Upper lobe of right lung (tissue), 1 donor: Measurements from ENCODE around the gene RGS12. TPM values are rescaled to one million over a fixed set of nuclear protein-coding genes. Genes with fewer than 3 reads are reported as not detected.
A peak's percentile ranks its signal among the peaks of the same experiment; 100 is the strongest.

Source experiments
- ATAC-seq: fragments of 200-7000 bp; cut with Tn5 transposase; one replicate; pipeline ENCODE4 v1.9.1; 2020; ENCODE audit warnings: mild to moderate bottlenecking, moderate library complexity
- DNase-seq: peaks from one replicate; pipeline ENCODE4 v3.0.0-alpha.2; 2020
- H3K27ac ChIP-seq: fragments of 200-600 bp; one replicate; pipeline ENCODE4 v1.8.0; 2022
- H3K27me3 ChIP-seq: fragments of 200-600 bp; one replicate; pipeline ENCODE4 v1.8.0; 2022; ENCODE audit warnings: mild to moderate bottlenecking
- H3K36me3 ChIP-seq: fragments of 200-600 bp; one replicate; pipeline ENCODE4 v1.8.0; 2022
- H3K4me1 ChIP-seq: fragments of 200-600 bp; one replicate; pipeline ENCODE4 v1.8.0; 2022
- H3K4me3 ChIP-seq: fragments of 200-600 bp; one replicate; pipeline ENCODE4 v1.8.0; 2022; ENCODE audit warnings: mild to moderate bottlenecking
- H3K9me3 ChIP-seq: fragments of 200-600 bp; one replicate; pipeline ENCODE4 v1.8.0; 2022
- intact Hi-C: fragments of 100-400 bp; cut with DNase I; formaldehyde crosslinking; loops from one replicate; pipeline ENCODE4 v1.11.0; 2022
- total RNA-seq: library from RNA; stranded (reverse); fragmentation: NEBNext Ultra II Directional; extraction: Animal tissue kit (Norgen Biotek cat#: 25700); gene quantifications from one replicate; pipeline ENCODE4 v1.2.1, GENCODE V29; 2021
- TF ChIP-seq, protein P1 (sequence below): fragments of 200-600 bp; IDR thresholded peaks from one replicate; pipeline ENCODE4 v1.8.0; 2022; ENCODE audit warnings: antibody characterized with exemption
- donor health status: DM: no; HTN: yes; CAD: no; lungs with severe emphysema.

Gene RGS12
- total RNA-seq, 1 donor from 2014 or later: 58.2 TPM

DNA sequence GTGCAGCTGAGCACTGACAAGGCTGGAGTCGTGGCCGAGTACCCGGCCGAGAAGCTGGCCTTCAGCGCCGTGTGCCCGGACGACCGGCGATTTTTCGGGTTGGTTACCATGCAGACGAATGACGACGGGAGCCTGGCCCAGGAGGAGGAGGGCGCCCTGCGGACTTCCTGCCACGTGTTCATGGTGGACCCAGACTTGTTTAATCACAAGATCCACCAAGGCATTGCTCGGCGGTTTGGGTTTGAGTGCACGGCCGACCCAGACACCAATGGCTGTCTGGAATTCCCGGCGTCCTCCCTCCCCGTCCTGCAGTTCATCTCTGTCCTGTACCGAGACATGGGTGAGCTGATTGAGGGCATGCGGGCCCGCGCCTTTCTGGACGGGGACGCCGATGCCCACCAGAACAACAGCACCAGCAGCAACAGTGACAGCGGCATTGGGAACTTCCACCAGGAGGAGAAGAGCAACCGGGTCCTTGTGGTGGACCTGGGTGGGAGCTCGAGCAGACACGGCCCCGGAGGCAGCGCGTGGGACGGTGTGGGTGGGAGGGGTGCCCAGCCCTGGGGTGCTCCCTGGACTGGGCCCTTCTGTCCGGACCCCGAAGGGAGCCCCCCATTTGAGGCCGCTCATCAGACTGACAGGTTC lies 24.3 kb downstream of the RGS12 start:
- intact Hi-C loops: no loop called here
- Histone ChIP-seq H3K27ac (no peak overlapping the region), H3K9me3 (no peaks in the 10 kb centered on the region), H3K27me3 (no peaks in the 10 kb centered on the region), H3K4me3 (no peak overlapping the region), H3K36me3 (peaks cover 18% of the 10 kb centered on the region), H3K4me1 (peaks cover 7% of the 10 kb centered on the region)
- TF ChIP-seq, protein P1, sequence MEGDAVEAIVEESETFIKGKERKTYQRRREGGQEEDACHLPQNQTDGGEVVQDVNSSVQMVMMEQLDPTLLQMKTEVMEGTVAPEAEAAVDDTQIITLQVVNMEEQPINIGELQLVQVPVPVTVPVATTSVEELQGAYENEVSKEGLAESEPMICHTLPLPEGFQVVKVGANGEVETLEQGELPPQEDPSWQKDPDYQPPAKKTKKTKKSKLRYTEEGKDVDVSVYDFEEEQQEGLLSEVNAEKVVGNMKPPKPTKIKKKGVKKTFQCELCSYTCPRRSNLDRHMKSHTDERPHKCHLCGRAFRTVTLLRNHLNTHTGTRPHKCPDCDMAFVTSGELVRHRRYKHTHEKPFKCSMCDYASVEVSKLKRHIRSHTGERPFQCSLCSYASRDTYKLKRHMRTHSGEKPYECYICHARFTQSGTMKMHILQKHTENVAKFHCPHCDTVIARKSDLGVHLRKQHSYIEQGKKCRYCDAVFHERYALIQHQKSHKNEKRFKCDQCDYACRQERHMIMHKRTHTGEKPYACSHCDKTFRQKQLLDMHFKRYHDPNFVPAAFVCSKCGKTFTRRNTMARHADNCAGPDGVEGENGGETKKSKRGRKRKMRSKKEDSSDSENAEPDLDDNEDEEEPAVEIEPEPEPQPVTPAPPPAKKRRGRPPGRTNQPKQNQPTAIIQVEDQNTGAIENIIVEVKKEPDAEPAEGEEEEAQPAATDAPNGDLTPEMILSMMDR: no peak
- ATAC-seq (peak; percentile 13), DNase-seq (peak; percentile 61)

DNA sequence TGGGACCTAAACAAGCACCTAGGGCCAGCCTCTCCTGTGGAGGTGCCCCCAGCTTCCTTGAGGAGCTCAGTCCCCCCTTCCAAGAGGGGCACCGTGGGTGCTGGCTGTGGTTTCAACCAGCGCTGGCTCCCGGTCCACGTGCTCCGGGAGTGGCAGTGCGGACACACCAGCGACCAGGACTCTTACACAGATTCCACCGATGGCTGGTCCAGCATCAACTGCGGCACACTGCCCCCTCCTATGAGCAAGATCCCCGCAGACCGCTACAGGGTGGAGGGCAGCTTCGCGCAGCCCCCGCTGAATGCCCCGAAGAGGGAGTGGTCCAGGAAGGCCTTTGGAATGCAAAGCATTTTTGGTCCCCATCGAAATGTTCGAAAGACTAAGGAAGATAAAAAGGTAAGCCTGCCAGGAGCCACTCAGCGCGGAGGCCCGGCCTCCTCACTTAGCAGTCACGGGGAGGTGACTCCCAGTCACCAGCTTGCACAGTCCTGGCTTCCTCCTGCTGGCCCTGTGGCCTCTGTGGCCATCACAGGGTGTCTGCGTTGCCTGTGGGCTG lies 24.9 kb downstream of the RGS12 start:
- Histone ChIP-seq H3K4me3 (no peak overlapping the region), H3K27ac (no peak overlapping the region), H3K27me3 (no peaks in the 10 kb centered on the region), H3K36me3 (peaks cover 18% of the 10 kb centered on the region), H3K4me1 (peaks cover 7% of the 10 kb centered on the region), H3K9me3 (no peaks in the 10 kb centered on the region)
- peak; percentile 57 for DNase-seq
- TF ChIP-seq, protein P1: no peak
- intact Hi-C loops: no loop called here
- peak; percentile 3 for ATAC-seq

DNA sequence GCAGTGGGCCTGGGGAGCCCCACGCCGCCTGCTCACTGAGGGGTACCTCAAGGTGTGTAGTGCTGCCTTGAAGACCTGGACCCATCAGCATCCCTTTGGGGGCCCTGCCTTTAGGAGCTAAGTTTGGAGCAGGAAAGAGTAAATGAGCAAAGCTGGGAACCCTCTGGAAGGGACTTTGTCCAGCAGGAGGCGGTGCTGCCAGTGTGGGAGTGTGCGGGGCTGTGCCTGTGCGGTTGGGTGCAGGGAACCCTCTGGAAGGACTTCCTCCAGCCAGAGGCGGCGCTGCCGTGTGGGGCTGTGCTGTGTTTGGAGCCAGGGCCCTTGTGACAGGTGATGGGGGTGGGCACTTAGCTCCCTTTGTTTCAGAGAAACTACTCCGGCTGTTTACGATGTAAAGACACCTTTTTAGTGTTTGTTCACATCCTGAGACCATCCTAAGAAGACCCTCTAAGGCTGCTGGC lies 25.8 kb downstream of the RGS12 start:
- TF ChIP-seq, protein P1: peak; percentile 17
- no peaks in the 10 kb centered on the region for H3K9me3 ChIP-seq
- no peaks in the 10 kb centered on the region for H3K27me3 ChIP-seq
- peaks cover 18% of the 10 kb centered on the region for H3K36me3 ChIP-seq
- peaks cover 7% of the 10 kb centered on the region for H3K4me1 ChIP-seq
- intact Hi-C loops: no loop called here
- ATAC-seq: no peak
- H3K27ac ChIP-seq: no peak overlapping the region
- H3K4me3 ChIP-seq: no peak overlapping the region
- peak; percentile 55 for DNase-seq

DNA sequence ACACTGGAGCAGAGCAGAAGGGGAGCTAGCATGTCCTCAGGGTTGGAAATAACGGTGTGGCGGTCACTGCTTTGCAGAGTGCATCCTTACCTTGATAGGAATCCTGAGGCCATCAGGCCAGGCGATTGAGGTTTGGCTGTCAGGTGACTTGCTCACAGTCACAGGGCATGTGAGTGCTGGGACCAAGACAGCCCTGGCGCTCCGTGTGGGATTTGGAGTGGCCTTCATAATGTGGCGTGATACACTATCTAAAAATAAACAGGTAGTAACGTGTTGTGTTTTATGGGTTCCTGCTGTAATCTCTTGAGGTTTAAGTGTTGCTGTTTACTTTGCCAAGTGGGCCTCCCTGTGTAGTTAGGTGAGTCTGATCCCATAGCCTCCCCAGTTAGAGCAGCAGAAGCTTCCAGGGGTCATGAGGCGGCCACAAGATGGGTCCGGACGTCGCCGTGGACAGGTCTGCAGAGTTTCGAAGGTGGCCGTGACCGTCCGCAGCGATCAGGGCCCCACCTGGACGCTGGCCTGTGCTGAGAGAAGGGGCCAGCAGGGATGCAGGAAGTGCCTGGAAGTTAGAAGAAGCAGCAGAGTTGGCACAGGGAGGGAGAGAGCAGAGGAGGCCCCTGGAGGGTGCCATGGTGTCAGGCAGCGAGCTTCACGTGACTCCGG lies 27.7 kb downstream of the RGS12 start:
- H3K27me3 ChIP-seq: no peaks in the 10 kb centered on the region
- H3K27ac ChIP-seq: no peak overlapping the region
- peaks cover 7% of the 10 kb centered on the region for H3K4me1 ChIP-seq
- peaks cover 18% of the 10 kb centered on the region for H3K36me3 ChIP-seq
- H3K9me3 ChIP-seq: no peaks in the 10 kb centered on the region
- DNase-seq (peak; percentile 31), ATAC-seq (peak; percentile 8)
- H3K4me3 ChIP-seq: no peak overlapping the region
- intact Hi-C loops: no loop called here
- TF ChIP-seq, protein P1: no peak

DNA sequence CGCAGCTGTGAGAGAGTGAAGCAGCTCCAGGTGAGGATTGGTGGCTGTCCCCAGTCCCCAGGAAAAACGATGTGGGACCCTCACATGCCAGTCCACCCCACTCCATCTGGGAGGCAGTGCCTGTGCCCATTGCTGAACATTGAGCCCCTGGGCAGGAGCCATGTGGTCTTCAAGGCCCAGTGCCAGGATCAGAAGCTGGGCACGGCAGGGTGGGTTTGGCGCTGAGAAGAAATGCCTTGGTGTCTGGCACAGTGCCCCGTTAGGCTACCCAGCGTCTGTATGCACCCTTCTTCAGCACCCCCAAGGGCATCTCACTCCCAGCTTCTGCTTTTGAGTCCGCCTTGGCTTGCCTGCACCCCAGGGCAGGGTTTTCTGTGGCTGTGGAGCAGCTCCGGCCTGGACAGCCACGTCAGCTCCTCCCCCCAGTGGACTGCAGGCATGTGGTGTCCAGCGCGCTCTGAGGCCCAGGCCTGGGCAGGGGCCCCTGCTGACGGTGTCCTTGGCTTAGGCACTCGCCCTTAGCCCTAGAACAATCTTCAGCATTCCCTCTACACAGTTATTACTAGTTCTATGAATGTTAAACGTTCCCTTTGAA lies 28.6 kb downstream of the RGS12 start:
- H3K27me3 ChIP-seq: no peaks in the 10 kb centered on the region
- intact Hi-C loops: no loop called here
- TF ChIP-seq, protein P1: no peak
- no peaks in the 10 kb centered on the region for H3K9me3 ChIP-seq
- no peak overlapping the region for H3K27ac ChIP-seq
- peaks cover 18% of the 10 kb centered on the region for H3K36me3 ChIP-seq
- DNase-seq (peak; percentile 64), ATAC-seq (peak; percentile 28)
- H3K4me1 ChIP-seq: peaks cover 7% of the 10 kb centered on the region
- H3K4me3 ChIP-seq: no peak overlapping the region
